Loucy (cell line): Measurements from ENCODE around the gene PGC.

Experiments
- H2AFZ ChIP-seq: fragments of 200-600 bp; sonication (generic); 2 replicates; pipeline ENCODE4 v1.6.0; 2016; ENCODE audit warnings: antibody characterized with exemption, mild to moderate bottlenecking, low read length, moderate library complexity
- H3F3A ChIP-seq: fragments of 200-600 bp; 2 replicates; pipeline ENCODE4 v1.6.0; 2016; ENCODE audit warnings: antibody characterized with exemption, low read depth, mild to moderate bottlenecking
- H3K27me3 ChIP-seq: fragments of 200-600 bp; sonication (generic); 2 replicates; pipeline ENCODE4 v1.6.1; 2014; ENCODE audit warnings: low read length, mild to moderate bottlenecking; ENCODE audit not compliant: insufficient read depth, poor library complexity, severe bottlenecking
- H3K36me3 ChIP-seq: fragments of 200-600 bp; sonication (generic); 2 replicates; pipeline ENCODE4 v1.6.1; 2016; ENCODE audit warnings: low read length; ENCODE audit not compliant: insufficient read depth
- H3K4me1 ChIP-seq: fragments of 200-600 bp; sonication (generic); 2 replicates; pipeline ENCODE4 v1.5.1; 2014; ENCODE audit warnings: low read length, mild to moderate bottlenecking; ENCODE audit not compliant: insufficient read depth, poor library complexity, severe bottlenecking
- H3K4me2 ChIP-seq: fragments of 200-600 bp; sonication (generic); 2 replicates; pipeline ENCODE4 v1.6.0; 2014; ENCODE audit warnings: antibody characterized with exemption, low read length, low read depth, mild to moderate bottlenecking; ENCODE audit not compliant: poor library complexity, severe bottlenecking
- H3K4me3 ChIP-seq: fragments of 200-600 bp; sonication (generic); 2 replicates; pipeline ENCODE4 v1.5.1; 2014; ENCODE audit warnings: low read length, mild to moderate bottlenecking, mixed read lengths; ENCODE audit not compliant: poor library complexity, severe bottlenecking
- H3K79me2 ChIP-seq: fragments of 200-600 bp; sonication (generic); 2 replicates; pipeline ENCODE4 v1.6.1; 2014; ENCODE audit warnings: low read length; ENCODE audit not compliant: insufficient read depth
- H3K9ac ChIP-seq: fragments of 200-600 bp; sonication (generic); 2 replicates; pipeline ENCODE4 v1.6.0; 2014; ENCODE audit warnings: mild to moderate bottlenecking, low read depth, low read length, moderate library complexity; ENCODE audit not compliant: poor library complexity, severe bottlenecking
- H3K9me2 ChIP-seq: fragments of 200-600 bp; sonication (generic); replicated peaks from 2 replicates; pipeline ENCODE4 v1.6.1; 2016; ENCODE audit warnings: low read depth, low read length, mixed read lengths
- H3K9me3 ChIP-seq: fragments of 200-600 bp; sonication (generic); 2 replicates; pipeline ENCODE4 v1.6.1; 2014; ENCODE audit warnings: mild to moderate bottlenecking, antibody characterized with exemption, low read length, low read depth; ENCODE audit not compliant: insufficient read depth
- H4K20me1 ChIP-seq: fragments of 200-600 bp; sonication (generic); 2 replicates; pipeline ENCODE4 v1.6.0; 2014; ENCODE audit warnings: antibody characterized with exemption, low read length, mild to moderate bottlenecking; ENCODE audit not compliant: insufficient read depth, poor library complexity, severe bottlenecking
- CTCF ChIP-seq: fragments of 200-600 bp; sonication (generic); conservative IDR thresholded peaks from 2 replicates; pipeline ENCODE4 v1.5.1; 2014; ENCODE audit warnings: mild to moderate bottlenecking, antibody characterized with exemption, low read length
- EZH2phosphoT487 ChIP-seq: fragments of 200-600 bp; IDR thresholded peaks from 2 replicates; pipeline ENCODE4 v1.6.1; 2018; ENCODE audit warnings: antibody characterized with exemption, mild to moderate bottlenecking, moderate library complexity, borderline replicate concordance

PGC gene

DNA sequence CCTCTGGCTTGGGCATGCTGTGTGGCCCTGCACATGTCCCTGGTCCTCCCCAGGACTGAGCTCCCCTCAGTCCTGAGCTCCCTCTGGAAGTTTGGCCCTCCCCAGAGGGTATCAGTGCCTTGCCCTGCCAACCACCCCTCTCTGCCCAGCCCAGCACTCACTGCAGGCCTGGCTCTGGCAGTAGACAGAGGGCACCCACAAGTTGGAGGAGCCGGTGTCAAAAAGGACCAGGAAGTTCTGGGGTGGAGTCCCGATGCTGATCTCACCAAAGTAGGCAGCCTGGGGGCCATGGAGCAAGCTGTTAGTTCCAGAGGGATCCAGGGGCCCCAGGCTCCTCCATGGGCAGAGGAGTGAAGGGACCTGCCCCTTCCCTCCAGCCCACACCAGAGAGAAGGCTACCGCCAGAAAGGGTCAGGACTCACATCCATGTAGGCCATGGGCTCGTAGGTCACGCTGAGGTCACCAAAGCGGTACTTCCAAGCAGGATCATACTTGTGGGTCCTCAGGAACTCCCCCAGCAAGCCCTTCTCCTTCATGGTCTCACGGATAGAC, 2.9 kb downstream of the PGC start:
- TF ChIP-seq EZH2phosphoT487, result no peak
- TF ChIP-seq CTCF, result no peak
- Histone ChIP-seq H3K9ac (no peak overlapping the region), H3F3A (no peaks in the 10 kb centered on the region), H4K20me1 (no peaks in the 10 kb centered on the region), H3K36me3 (no peaks in the 10 kb centered on the region), H3K9me3 (no peaks in the 10 kb centered on the region), H3K9me2 (no peaks in the 10 kb centered on the region), H3K4me2 (no peak overlapping the region), H2AFZ (no peak overlapping the region), H3K4me3 (no peak overlapping the region), H3K79me2 (no peaks in the 10 kb centered on the region), H3K27me3 (no peaks in the 10 kb centered on the region), H3K4me1 (no peaks in the 10 kb centered on the region)

DNA sequence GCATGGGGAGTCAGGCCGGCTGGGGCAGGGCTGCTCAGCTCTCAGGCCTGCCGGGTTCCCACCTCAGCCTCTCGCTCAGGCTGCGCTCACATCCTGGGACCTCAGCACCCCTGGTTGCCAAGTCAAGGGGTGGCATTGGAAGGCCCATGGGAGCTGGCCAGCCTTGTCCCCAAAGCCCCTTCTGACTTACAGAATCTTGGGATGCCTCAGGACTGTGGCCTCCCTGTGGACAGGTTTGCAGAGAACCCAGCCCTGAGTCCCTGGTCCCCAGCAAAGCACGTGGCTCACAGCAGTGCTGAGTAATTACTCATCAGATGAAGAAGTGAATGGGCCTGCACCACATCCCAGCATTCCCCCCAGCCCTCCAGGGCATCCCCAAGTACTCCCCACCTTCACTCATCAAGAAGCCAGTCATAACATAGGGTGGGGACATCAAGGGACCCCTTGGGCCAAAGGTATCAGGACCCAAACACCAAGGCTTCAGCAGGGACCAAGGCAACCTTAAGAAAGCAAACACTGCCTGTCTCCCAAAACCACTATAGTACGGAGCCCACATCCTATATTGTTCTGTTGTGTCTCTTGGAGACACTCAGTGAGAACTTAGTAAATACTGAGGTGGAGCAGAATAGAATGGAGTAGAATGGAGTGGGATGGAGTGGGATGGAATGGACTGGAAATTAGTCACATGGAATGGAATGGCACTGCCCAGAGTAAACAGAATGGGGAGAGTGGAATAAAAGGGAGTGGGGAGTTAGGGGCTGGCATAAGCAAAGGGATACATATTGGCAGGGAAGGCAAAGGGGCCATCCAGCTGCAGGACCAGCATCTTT, 3.6 kb downstream of the PGC start:
- no peaks in the 10 kb centered on the region for H3K79me2 ChIP-seq
- no peaks in the 10 kb centered on the region for H3K9me3 ChIP-seq
- no peak overlapping the region for H3K4me2 ChIP-seq
- H3K4me1 ChIP-seq, result no peaks in the 10 kb centered on the region
- TF ChIP-seq CTCF (no peak), EZH2phosphoT487 (no peak)
- H3K27me3 ChIP-seq, result no peaks in the 10 kb centered on the region
- H3K9ac ChIP-seq, result no peak overlapping the region
- H3K9me2 ChIP-seq, result no peaks in the 10 kb centered on the region
- no peaks in the 10 kb centered on the region for H4K20me1 ChIP-seq
- no peak overlapping the region for H2AFZ ChIP-seq
- no peaks in the 10 kb centered on the region for H3K36me3 ChIP-seq
- no peaks in the 10 kb centered on the region for H3F3A ChIP-seq
- H3K4me3 ChIP-seq, result no peak overlapping the region

GRCh38 chr6:41741625-41742490, 5.3 kb downstream of the PGC start:
- Histone ChIP-seq H2AFZ (no peak overlapping the region), H3K4me3 (no peak overlapping the region), H3K36me3 (no peaks in the 10 kb centered on the region), H3K4me1 (no peaks in the 10 kb centered on the region), H3K79me2 (no peaks in the 10 kb centered on the region), H4K20me1 (no peaks in the 10 kb centered on the region), H3K4me2 (no peak overlapping the region), H3K9me3 (no peaks in the 10 kb centered on the region), H3K9me2 (no peaks in the 10 kb centered on the region), H3K27me3 (no peaks in the 10 kb centered on the region), H3F3A (no peaks in the 10 kb centered on the region), H3K9ac (no peak overlapping the region)
- TF ChIP-seq CTCF (no peak), EZH2phosphoT487 (no peak)
